ENCODE results near the gene PTPN14. TPM values are rescaled to one million over a fixed set of nuclear protein-coding genes. Genes with fewer than 3 reads are reported as not detected.
A peak's percentile ranks its signal among the peaks of the same experiment; 100 is the strongest.
"Not testable (repeated sequence)": the region's sequence is repeated elsewhere in the genome, so short reads cannot be mapped to it uniquely, and the experiment has no call there.

Gene PTPN14
- total RNA-seq, 1 donor from 2014 or later: 136 TPM

GRCh38 chr1:214499732-214500131 lies 51.7 kb downstream of the PTPN14 start:
- Mint-ChIP-seq H3K4me3 (ENCODE audit: unreplicated experiment) (no peak overlapping the region), H3K36me3 (ENCODE audit: low read depth) (peaks cover 4% of the 10 kb centered on the region), H3K4me1 (ENCODE audit: low read depth) (peaks cover 71% of the 10 kb centered on the region), H3K27me3 (ENCODE audit: low read depth) (no peaks in the 10 kb centered on the region), H3K9me3 (ENCODE audit: low read depth) (no peaks in the 10 kb centered on the region), H3K27ac (ENCODE audit: unreplicated experiment) (no peak overlapping the region)
- TF ChIP-seq CTCF (IDR thresholded peaks at IDR 0.05): no peak
- DNase-seq (ENCODE audit: low spot score): no peak

- H3K4me3 Mint-ChIP-seq (ENCODE audit: unreplicated experiment): no peak overlapping the region
- no peak for DNase-seq (ENCODE audit: low spot score)
- TF ChIP-seq CTCF (IDR thresholded peaks at IDR 0.05): no peak
- peaks cover 73% of the 10 kb centered on the region for H3K4me1 Mint-ChIP-seq (ENCODE audit: low read depth)
- H3K27ac Mint-ChIP-seq (ENCODE audit: unreplicated experiment): peak overlapping the region; percentile 49
- no peaks in the 10 kb centered on the region for H3K36me3 Mint-ChIP-seq (ENCODE audit: low read depth)
- no peaks in the 10 kb centered on the region for H3K27me3 Mint-ChIP-seq (ENCODE audit: low read depth)
- no peaks in the 10 kb centered on the region for H3K9me3 Mint-ChIP-seq (ENCODE audit: low read depth)
Observed at GRCh38 chr1:214498021-214498420, 53.4 kb downstream of the PTPN14 start.

- no peak for TF ChIP-seq CTCF (IDR thresholded peaks at IDR 0.05)
- no peaks in the 10 kb centered on the region for H3K36me3 Mint-ChIP-seq (ENCODE audit: low read depth)
- no peak for DNase-seq (ENCODE audit: low spot score)
- no peaks in the 10 kb centered on the region for H3K9me3 Mint-ChIP-seq (ENCODE audit: low read depth)
- peak overlapping the region; percentile 85 for H3K27ac Mint-ChIP-seq (ENCODE audit: unreplicated experiment)
- peaks cover 92% of the 10 kb centered on the region for H3K4me1 Mint-ChIP-seq (ENCODE audit: low read depth)
- H3K27me3 Mint-ChIP-seq (ENCODE audit: low read depth): no peaks in the 10 kb centered on the region
- H3K4me3 Mint-ChIP-seq (ENCODE audit: unreplicated experiment): peak overlapping the region; percentile 23
Observed at GRCh38 chr1:214496126-214496525, 55.3 kb downstream of the PTPN14 start.

DNA sequence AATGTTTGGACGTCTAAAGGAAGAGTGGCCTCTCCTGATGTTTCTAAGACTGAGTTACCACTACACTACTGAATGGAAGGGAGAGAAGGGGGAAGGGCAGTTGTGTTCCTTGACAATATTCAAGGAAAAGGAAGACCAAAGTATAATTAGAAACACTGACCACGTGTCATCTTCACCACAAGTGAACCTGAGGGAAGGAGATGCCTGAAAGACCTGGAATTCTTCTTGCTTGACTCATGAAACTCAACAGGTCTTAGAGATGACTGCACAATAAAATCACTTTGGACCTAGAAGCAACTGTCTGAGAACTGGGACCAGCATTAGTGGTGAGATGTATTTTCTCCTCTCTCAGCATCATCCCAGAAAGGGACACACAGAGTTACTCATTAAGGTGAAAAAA lies 56.7 kb downstream of the PTPN14 start:
- no peak for TF ChIP-seq CTCF (IDR thresholded peaks at IDR 0.05)
- H3K4me3 Mint-ChIP-seq (ENCODE audit: unreplicated experiment): no peak overlapping the region
- no peaks in the 10 kb centered on the region for H3K36me3 Mint-ChIP-seq (ENCODE audit: low read depth)
- H3K4me1 Mint-ChIP-seq (ENCODE audit: low read depth): peaks cover 84% of the 10 kb centered on the region
- no peak for DNase-seq (ENCODE audit: low spot score)
- no peaks in the 10 kb centered on the region for H3K27me3 Mint-ChIP-seq (ENCODE audit: low read depth)
- no peaks in the 10 kb centered on the region for H3K9me3 Mint-ChIP-seq (ENCODE audit: low read depth)
- H3K27ac Mint-ChIP-seq (ENCODE audit: unreplicated experiment): peak overlapping the region; percentile 80

DNA sequence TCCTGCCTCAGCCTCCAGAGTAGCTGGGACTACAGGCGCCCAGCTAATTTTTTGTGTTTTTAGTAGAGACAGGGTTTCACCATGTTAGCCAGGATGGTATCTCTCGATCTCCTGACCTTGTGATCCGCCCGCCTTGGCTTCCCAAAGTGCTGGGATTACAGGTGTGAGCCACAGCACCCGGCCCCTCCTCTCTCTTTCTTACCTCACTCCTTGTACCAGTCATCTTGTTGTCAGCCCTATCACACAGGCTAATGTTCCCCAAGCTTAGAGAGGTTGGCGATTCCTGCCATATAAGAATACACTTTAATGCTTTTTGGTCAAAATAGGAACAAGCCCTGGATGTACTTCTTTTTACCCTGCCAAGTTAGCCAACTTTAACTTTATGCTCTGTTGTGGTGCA lies 57.2 kb downstream of the PTPN14 start:
- H3K36me3 Mint-ChIP-seq (ENCODE audit: low read depth); H3K27me3 Mint-ChIP-seq (ENCODE audit: low read depth); DNase-seq (ENCODE audit: low spot score); H3K4me3 Mint-ChIP-seq (ENCODE audit: unreplicated experiment); H3K9me3 Mint-ChIP-seq (ENCODE audit: low read depth): not testable (repeated sequence)
- Mint-ChIP-seq H3K27ac (ENCODE audit: unreplicated experiment) (peak overlapping the region; percentile 80), H3K4me1 (ENCODE audit: low read depth) (peaks cover 82% of the 10 kb centered on the region)

DNA sequence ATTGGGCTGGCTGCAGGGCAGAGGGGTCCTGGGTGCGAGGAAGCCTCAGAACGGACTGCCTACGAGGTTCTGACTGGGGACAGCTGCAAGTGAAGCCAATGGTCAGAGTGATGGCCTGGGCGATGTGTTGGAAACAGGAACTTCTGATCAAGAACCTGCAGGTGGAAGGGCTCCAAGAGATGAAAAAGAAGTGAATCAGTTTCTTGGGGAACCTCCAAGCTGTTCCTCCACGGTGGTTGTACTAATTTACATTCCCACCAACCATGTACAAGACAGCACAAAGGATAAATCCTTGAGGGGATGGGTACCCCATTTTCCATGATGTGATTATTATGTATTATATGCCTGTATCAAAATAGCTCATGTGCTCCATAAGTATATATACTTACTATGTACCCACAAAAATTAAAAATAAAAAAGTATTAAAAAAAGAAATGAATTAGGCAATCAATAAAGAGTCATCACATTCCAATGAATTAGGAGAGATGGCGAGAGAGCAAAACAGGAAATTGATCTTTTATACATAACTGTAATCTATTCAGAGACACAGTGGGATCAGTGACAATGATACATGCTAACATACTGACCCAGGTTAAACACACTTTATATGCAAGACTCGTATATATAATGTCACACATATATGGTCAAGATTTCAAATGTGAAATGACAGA lies 58.1 kb downstream of the PTPN14 start:
- Mint-ChIP-seq H3K36me3 (ENCODE audit: low read depth) (no peaks in the 10 kb centered on the region), H3K9me3 (ENCODE audit: low read depth) (no peaks in the 10 kb centered on the region), H3K4me3 (ENCODE audit: unreplicated experiment) (no peak overlapping the region), H3K4me1 (ENCODE audit: low read depth) (peaks cover 84% of the 10 kb centered on the region), H3K27ac (ENCODE audit: unreplicated experiment) (peak overlapping the region; percentile 93), H3K27me3 (ENCODE audit: low read depth) (no peaks in the 10 kb centered on the region)
- DNase-seq (ENCODE audit: low spot score): no peak
- TF ChIP-seq CTCF (IDR thresholded peaks at IDR 0.05): no peak
